Testis (tissue), 2 donors: ENCODE data around the gene GBF1.

Experiments used
- CTCF ChIP-seq, 3 experiments: fragments of 450-650 bp in 2 of 3; fragments of 200-600 bp in 1 of 3; sonication (generic) in 1 of 3; IDR thresholded peaks; one replicate each; pipeline ENCODE4 v1.5.1; 2016 to 2019; ENCODE audit warnings: antibody characterized with exemption in 3 of 3, mild to moderate bottlenecking in 2 of 3, moderate library complexity in 1 of 3
- POLR2A ChIP-seq: fragments of 450-650 bp; IDR thresholded peaks from one replicate; pipeline ENCODE4 v1.6.1; 2017; ENCODE audit warnings: antibody characterized with exemption, mild to moderate bottlenecking, moderate library complexity

GRCh38 chr10:102334101-102334500 lies 88.8 kb downstream of the GBF1 start:
- TF ChIP-seq POLR2A, result no peak
- TF ChIP-seq CTCF (IDR thresholded peaks at IDR 0.05), result no peak
